GM12878 (cell line): ENCODE results near the gene CHAT. TPM values are rescaled to one million over a fixed set of nuclear protein-coding genes. Genes with fewer than 3 reads are reported as not detected.

Experiments used
- ATAC-seq: fragments of 200-7000 bp; cut with Tn5 transposase; 3 replicates; pipeline ENCODE4 v1.9.1; 2020; ENCODE audit warnings: mild to moderate bottlenecking, moderate library complexity
- BruUV-seq: library from RNA; stranded (reverse); fragments of 400-500 nt; replicated peaks from 2 replicates; lab custom pipeline; 2021; lab: Mats Ljungman, UMichigan
- CTCF ChIA-PET: fragments of 300-600 bp; sonication (Branson Sonifier 250); formaldehyde crosslinking; extraction: SDS; loops from one replicate; lab custom pipeline; 2021; ENCODE audit warnings: inconsistent platforms; lab: Yijun Ruan, JAX
- POLR2A ChIA-PET: fragments of 350-600 bp; formaldehyde crosslinking; extraction: SDS; loops from one replicate; lab custom pipeline; 2021; ENCODE audit warnings: inconsistent platforms; lab: Charles Lee
- RAD21 ChIA-PET: fragments of 300-600 bp; sonication (Branson Sonifier 250); formaldehyde crosslinking; loops from one replicate; lab custom pipeline; 2023; ENCODE audit warnings: antibody characterized with exemption; ENCODE audit not compliant: unreplicated experiment; lab: Charles Lee
- SMC1A ChIA-PET: fragments of 300-600 bp; sonication (Branson Sonifier 250); formaldehyde crosslinking; loops from one replicate; lab custom pipeline; 2023; ENCODE audit not compliant: unreplicated experiment, uncharacterized antibody; lab: Charles Lee
- DNase-seq: peaks from one replicate; pipeline ENCODE4 v3.0.0-alpha.2; 2011; ENCODE audit warnings: low read depth, low spot score
- FAIRE-seq: peaks from 3 replicates; lab custom pipeline; 2011; peaks lifted over from hg19 to GRCh38; lab: Jason Lieb, UNC
- H2AFZ ChIP-seq: 2 replicates; pipeline ENCODE4 v1.6.0; 2011; ENCODE audit warnings: low read depth, low read length, control low read depth; ENCODE audit not compliant: control insufficient read depth
- H3K27ac ChIP-seq: 2 replicates; pipeline ENCODE4 v1.5.1; 2011; ENCODE audit warnings: control low read depth; ENCODE audit not compliant: control insufficient read depth, insufficient read depth
- H3K27me3 ChIP-seq, 2 experiments: replicated peaks in 1 of 2; 2 replicates each; pipeline versions ENCODE4 v1.6.0 to v1.6.1; 2011; ENCODE audit warnings: low read length in 1 of 2; ENCODE audit not compliant: control insufficient read depth in 2 of 2, insufficient read depth in 2 of 2
- H3K36me3 ChIP-seq, 2 experiments: 2 replicates each; pipeline ENCODE4 v1.5.1; 2011; ENCODE audit warnings: low read length in 1 of 2; ENCODE audit not compliant: control insufficient read depth in 2 of 2, insufficient read depth in 2 of 2
- H3K4me1 ChIP-seq: 2 replicates; pipeline ENCODE4 v1.6.1; 2011; ENCODE audit warnings: mild to moderate bottlenecking, low read length, moderate library complexity, mixed read lengths; ENCODE audit not compliant: control insufficient read depth, insufficient read depth
- H3K4me2 ChIP-seq: 2 replicates; pipeline ENCODE4 v1.6.0; 2011; ENCODE audit warnings: control low read depth; ENCODE audit not compliant: control insufficient read depth, insufficient read depth
- H3K4me3 ChIP-seq: fragments of 200-600 bp; sonication (generic); 2 replicates; pipeline ENCODE4 v1.5.1; 2016
- H3K79me2 ChIP-seq: 2 replicates; pipeline ENCODE4 v1.6.0; 2011; ENCODE audit warnings: low read length; ENCODE audit not compliant: control insufficient read depth, insufficient read depth
- H3K9ac ChIP-seq: 2 replicates; pipeline ENCODE4 v1.8.0; 2011; ENCODE audit warnings: low read length, control low read depth, mixed read lengths; ENCODE audit not compliant: control insufficient read depth, insufficient read depth
- H3K9me3 ChIP-seq: replicated peaks from 3 replicates; pipeline ENCODE4 v1.5.1; 2011; ENCODE audit warnings: mild to moderate bottlenecking, low read length; ENCODE audit not compliant: control insufficient read depth, insufficient read depth
- H4K20me1 ChIP-seq: 2 replicates; pipeline ENCODE4 v1.6.0; 2011; ENCODE audit not compliant: control insufficient read depth, insufficient read depth
- EED ChIP-seq: sonication (generic); IDR thresholded peaks from 2 replicates; pipeline ENCODE4 v1.6.1; 2016; ENCODE audit warnings: antibody characterized with exemption, low read depth
- FOXK2 ChIP-seq: fragments of 450-650 bp; IDR thresholded peaks from 2 replicates; pipeline ENCODE4 v1.6.1; 2017; ENCODE audit warnings: mild to moderate bottlenecking, moderate library complexity
- KAT2A ChIP-seq: conservative IDR thresholded peaks from 2 replicates; pipeline ENCODE4 v1.6.1; 2011; ENCODE audit warnings: low read depth, low read length; ENCODE audit not compliant: control insufficient read depth
- MEF2A ChIP-seq: IDR thresholded peaks from 2 replicates; pipeline ENCODE4 v1.6.1; 2011; ENCODE audit warnings: low read depth, mild to moderate bottlenecking, low read length, moderate library complexity; ENCODE audit not compliant: insufficient read depth
- RAD21 ChIP-seq: IDR thresholded peaks from 2 replicates; pipeline ENCODE4 v1.6.1; 2011; ENCODE audit warnings: mild to moderate bottlenecking, low read depth, low read length, moderate library complexity; ENCODE audit not compliant: insufficient read depth
- RFX5 ChIP-seq: IDR thresholded peaks from 2 replicates; pipeline ENCODE4 v1.6.1; 2011; ENCODE audit warnings: low read depth, low read length, improper control_type of control experiment
- RUNX3 ChIP-seq: IDR thresholded peaks from 2 replicates; pipeline ENCODE4 v1.6.1; 2012; ENCODE audit warnings: low read length, inconsistent platforms
- TARDBP ChIP-seq: IDR thresholded peaks from 2 replicates; pipeline ENCODE4 v1.6.1; 2016; ENCODE audit warnings: borderline replicate concordance
- WGBS: methylation state at CpG from one replicate; pipeline ENCODE4 v1.1.6; 2016; ENCODE audit warnings: low lambda C conversion rate; ENCODE audit not compliant: insufficient replicate concordance, insufficient coverage; ENCODE audit errors: missing lambda C conversion rate; 5-methylcytosine and 5-hydroxymethylcytosine counted together
- in situ Hi-C: fragments of 300-500 bp; cut with MboI; formaldehyde crosslinking; loops from 9 replicates; pipeline ENCODE4 v1.14.3; 2018; ENCODE audit warnings: mixed read lengths
- intact Hi-C: fragments of 100-400 bp; cut with micrococcal nuclease; formaldehyde crosslinking; loops from one replicate; pipeline ENCODE4 v1.14.2; 2022; ENCODE audit not compliant: unreplicated experiment
- polyA plus RNA-seq, 11 experiments: library from polyadenylated mRNA; depleted of rRNA in 4 of 11; unstranded in 6 of 11; stranded (reverse) in 5 of 11; fragments of >200 nt; fragmentation: Nextera tagmentation in 4 of 11; fragmentation: Illumina TruSeq in 1 of 11; extraction: Ambion mirVana in 4 of 11; extraction: Trizol in 1 of 11; gene quantifications; 1 replicate in 1 of 11; 2 replicates in 10 of 11; pipeline versions ENCODE4 v1.2.1 to v1.2.3, GENCODE V29; 2011 to 2016; ENCODE audit warnings: inconsistent platforms in 2 of 11, missing spikeins in 2 of 11, low read depth in 1 of 11
- total RNA-seq, 4 experiments: library from RNA; depleted of rRNA in 3 of 4; stranded (reverse); fragments of >200 nt in 3 of 4; fragmentation: Illumina TruSeq in 1 of 4; extraction: Trizol in 1 of 4; gene quantifications; 2 replicates each; pipeline versions ENCODE4 v1.2.1 to v1.2.3, GENCODE V29; 2013 to 2021
- TF ChIP-seq, protein P1 (sequence below): IDR thresholded peaks from 2 replicates; pipeline ENCODE4 v1.6.1; 2011; ENCODE audit warnings: borderline replicate concordance, low read depth, mild to moderate bottlenecking, moderate library complexity, low read length; ENCODE audit not compliant: insufficient read depth, poor library complexity, severe bottlenecking
- TF ChIP-seq, protein P2 (sequence below): IDR thresholded peaks from 2 replicates; pipeline ENCODE4 v1.6.1; 2011; ENCODE audit warnings: low read depth, mild to moderate bottlenecking, low read length, moderate library complexity, borderline replicate concordance; ENCODE audit errors: extremely low read depth
- TF ChIP-seq, protein P3 (sequence below): fragments of 450-650 bp; IDR thresholded peaks from 2 replicates; pipeline ENCODE4 v1.6.1; 2017; ENCODE audit warnings: mild to moderate bottlenecking, moderate library complexity

Gene CHAT
- total and polyA plus RNA-seq, 10 of the 15 experiments (the other 5 are each of a cell fraction or from before 2014, with no cell fraction given), result not detected

DNA sequence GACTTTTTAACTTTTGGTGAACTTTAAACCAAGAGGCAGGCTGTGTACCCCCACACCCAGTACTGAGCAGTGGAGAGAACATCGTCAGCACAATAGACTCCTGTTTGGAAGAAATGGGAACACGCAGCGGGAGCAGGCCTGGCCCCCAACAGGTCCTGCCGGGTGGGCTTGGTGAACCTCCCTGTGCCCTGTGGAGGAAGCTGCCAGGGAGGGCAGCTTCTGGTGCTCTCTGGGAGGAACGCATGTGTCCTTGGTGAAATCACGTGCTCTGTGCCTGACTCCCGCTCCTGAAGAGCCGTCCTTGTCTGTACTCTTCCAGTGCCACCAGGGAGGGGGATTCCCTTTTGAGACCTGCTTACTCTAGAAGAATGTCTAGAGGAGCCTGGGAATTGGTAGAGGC is 31.6 kb downstream of the CHAT start:
- FAIRE-seq (no peak), ATAC-seq (no peak), DNase-seq (no peak)
- Histone ChIP-seq H3K79me2 (no peaks in the 10 kb centered on the region), H4K20me1 (no peaks in the 10 kb centered on the region), H3K9me3 (no peaks in the 10 kb centered on the region), H3K9ac (no peak overlapping the region), H3K4me2 (no peak overlapping the region), H3K27me3 (no peaks in the 10 kb centered on the region; a peak in 1 of 4 replicates), H3K4me1 (no peaks in the 10 kb centered on the region), H2AFZ (no peak overlapping the region), H3K36me3 (no peaks in the 10 kb centered on the region), H3K27ac (no peak overlapping the region), H3K4me3 (no peak overlapping the region)
- ChIA-PET SMC1A (no interaction called here), RAD21 (no interaction called here), CTCF (interaction anchor here (1.0 kb wide), 1 partner anchor 579 kb away, joined by 3 read pairs; no protein-coding TSS in a partner anchor), POLR2A (no interaction called here)
- no TSS peak for BruUV-seq
- in situ Hi-C loops (no loop called here), intact Hi-C loops (no loop called here)
- TF ChIP-seq RUNX3, result no peak
- no peak for TF ChIP-seq RFX5
- TF ChIP-seq, protein P1, sequence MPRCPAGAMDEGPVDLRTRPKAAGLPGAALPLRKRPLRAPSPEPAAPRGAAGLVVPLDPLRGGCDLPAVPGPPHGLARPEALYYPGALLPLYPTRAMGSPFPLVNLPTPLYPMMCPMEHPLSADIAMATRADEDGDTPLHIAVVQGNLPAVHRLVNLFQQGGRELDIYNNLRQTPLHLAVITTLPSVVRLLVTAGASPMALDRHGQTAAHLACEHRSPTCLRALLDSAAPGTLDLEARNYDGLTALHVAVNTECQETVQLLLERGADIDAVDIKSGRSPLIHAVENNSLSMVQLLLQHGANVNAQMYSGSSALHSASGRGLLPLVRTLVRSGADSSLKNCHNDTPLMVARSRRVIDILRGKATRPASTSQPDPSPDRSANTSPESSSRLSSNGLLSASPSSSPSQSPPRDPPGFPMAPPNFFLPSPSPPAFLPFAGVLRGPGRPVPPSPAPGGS, result no peak
- no peak for TF ChIP-seq KAT2A
- TF ChIP-seq, protein P2, sequence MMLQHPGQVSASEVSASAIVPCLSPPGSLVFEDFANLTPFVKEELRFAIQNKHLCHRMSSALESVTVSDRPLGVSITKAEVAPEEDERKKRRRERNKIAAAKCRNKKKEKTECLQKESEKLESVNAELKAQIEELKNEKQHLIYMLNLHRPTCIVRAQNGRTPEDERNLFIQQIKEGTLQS, result no peak
- no peak for TF ChIP-seq FOXK2
- no peak for TF ChIP-seq RAD21
- TF ChIP-seq, protein P3, sequence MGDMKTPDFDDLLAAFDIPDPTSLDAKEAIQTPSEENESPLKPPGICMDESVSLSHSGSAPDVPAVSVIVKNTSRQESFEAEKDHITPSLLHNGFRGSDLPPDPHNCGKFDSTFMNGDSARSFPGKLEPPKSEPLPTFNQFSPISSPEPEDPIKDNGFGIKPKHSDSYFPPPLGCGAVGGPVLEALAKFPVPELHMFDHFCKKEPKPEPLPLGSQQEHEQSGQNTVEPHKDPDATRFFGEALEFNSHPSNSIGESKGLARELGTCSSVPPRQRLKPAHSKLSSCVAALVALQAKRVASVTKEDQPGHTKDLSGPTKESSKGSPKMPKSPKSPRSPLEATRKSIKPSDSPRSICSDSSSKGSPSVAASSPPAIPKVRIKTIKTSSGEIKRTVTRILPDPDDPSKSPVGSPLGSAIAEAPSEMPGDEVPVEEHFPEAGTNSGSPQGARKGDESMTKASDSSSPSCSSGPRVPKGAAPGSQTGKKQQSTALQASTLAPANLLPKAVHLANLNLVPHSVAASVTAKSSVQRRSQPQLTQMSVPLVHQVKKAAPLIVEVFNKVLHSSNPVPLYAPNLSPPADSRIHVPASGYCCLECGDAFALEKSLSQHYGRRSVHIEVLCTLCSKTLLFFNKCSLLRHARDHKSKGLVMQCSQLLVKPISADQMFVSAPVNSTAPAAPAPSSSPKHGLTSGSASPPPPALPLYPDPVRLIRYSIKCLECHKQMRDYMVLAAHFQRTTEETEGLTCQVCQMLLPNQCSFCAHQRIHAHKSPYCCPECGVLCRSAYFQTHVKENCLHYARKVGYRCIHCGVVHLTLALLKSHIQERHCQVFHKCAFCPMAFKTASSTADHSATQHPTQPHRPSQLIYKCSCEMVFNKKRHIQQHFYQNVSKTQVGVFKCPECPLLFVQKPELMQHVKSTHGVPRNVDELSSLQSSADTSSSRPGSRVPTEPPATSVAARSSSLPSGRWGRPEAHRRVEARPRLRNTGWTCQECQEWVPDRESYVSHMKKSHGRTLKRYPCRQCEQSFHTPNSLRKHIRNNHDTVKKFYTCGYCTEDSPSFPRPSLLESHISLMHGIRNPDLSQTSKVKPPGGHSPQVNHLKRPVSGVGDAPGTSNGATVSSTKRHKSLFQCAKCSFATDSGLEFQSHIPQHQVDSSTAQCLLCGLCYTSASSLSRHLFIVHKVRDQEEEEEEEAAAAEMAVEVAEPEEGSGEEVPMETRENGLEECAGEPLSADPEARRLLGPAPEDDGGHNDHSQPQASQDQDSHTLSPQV, result no peak
- TF ChIP-seq MEF2A, result no peak
- TF ChIP-seq TARDBP, result no peak
- TF ChIP-seq EED, result no peak
- WGBS, result 45% methylated on average over 8 of the region's 8 CpGs
